HG02981 (cell line): Measurements from ENCODE around the gene SERPINE2.

Experiments used
- ATAC-seq: cut with Tn5 transposase; IDR thresholded peaks from one replicate; pipeline ENCODE4 v1.9.1; 2021; ENCODE audit warnings: mild to moderate bottlenecking, moderate library complexity; ENCODE audit not compliant: unreplicated experiment

Gene SERPINE2

GRCh38 chr2:223978451-223978850 is 60.6 kb downstream of the SERPINE2 start:
- ATAC-seq: no peak

GRCh38 chr2:223976635-223977226 is 62.4 kb downstream of the SERPINE2 start:
- no peak for ATAC-seq

GRCh38 chr2:223973606-223974005 is 65.5 kb downstream of the SERPINE2 start:
- ATAC-seq: no peak

GRCh38 chr2:223972656-223973102 is 66.4 kb downstream of the SERPINE2 start:
- no peak for ATAC-seq

- no peak for ATAC-seq
Measured at GRCh38 chr2:223971731-223972130, 67.4 kb downstream of the SERPINE2 start.

GRCh38 chr2:223970343-223971128 is 68.5 kb downstream of the SERPINE2 start:
- no peak for ATAC-seq

GRCh38 chr2:223969856-223970255 is 69.2 kb downstream of the SERPINE2 start:
- ATAC-seq: no peak

- no peak for ATAC-seq
Measured at GRCh38 chr2:223969315-223969714, 69.8 kb downstream of the SERPINE2 start.

- ATAC-seq: no peak
Measured at GRCh38 chr2:223967981-223968380, 71.1 kb downstream of the SERPINE2 start.

GRCh38 chr2:223959688-223960087 is 79.4 kb downstream of the SERPINE2 start:
- ATAC-seq: no peak

- ATAC-seq: peak; percentile 90
Measured at GRCh38 chr2:223957092-223957851, 81.8 kb downstream of the SERPINE2 start, which contains the start of gene MRPL44. TSS of gene MRPL44 (plus strand) at chr2:223957463. CDS start at chr2:223957473, 10 bp downstream.

GRCh38 chr2:223956300-223956699 is 82.8 kb downstream of the SERPINE2 start:
- ATAC-seq: peak; percentile 28

- ATAC-seq: no peak
Measured at GRCh38 chr2:223954401-223954800, 84.7 kb downstream of the SERPINE2 start.

GRCh38 chr2:223952280-223952968 is 86.7 kb downstream of the SERPINE2 start:
- peak; percentile 56 for ATAC-seq

- no peak for ATAC-seq
Measured at GRCh38 chr2:223950448-223951347, 88.4 kb downstream of the SERPINE2 start.

GRCh38 chr2:223949241-223949840 is 89.7 kb downstream of the SERPINE2 start:
- no peak for ATAC-seq

- no peak for ATAC-seq
Measured at GRCh38 chr2:223947711-223948205, 91.3 kb downstream of the SERPINE2 start.

GRCh38 chr2:223945755-223946154 is 93.3 kb downstream of the SERPINE2 start:
- no peak for ATAC-seq
